Activated CD4-positive, alpha-beta memory T cell treated with anti-CD3 and anti-CD28 coated beads for 36 hours (primary cell): Measurements from ENCODE around the gene LBHD2. TPM values are rescaled to one million over a fixed set of nuclear protein-coding genes. Genes with fewer than 3 reads are reported as not detected.
A peak's percentile ranks its signal among the peaks of the same experiment; 100 is the strongest.

Experiments
- CTCF ChIA-PET: fragments of 350-600 bp; sonication (Branson Sonifier 250); formaldehyde crosslinking; loops from one replicate; lab custom pipeline; 2021; ENCODE audit warnings: antibody characterized with exemption, inconsistent platforms; lab: Charles Lee
- POLR2A ChIA-PET: fragments of 350-600 bp; sonication (Branson Sonifier 250); formaldehyde crosslinking; loops from one replicate; lab custom pipeline; 2021; ENCODE audit warnings: antibody characterized with exemption; lab: Charles Lee
- DNase-seq: peaks from one replicate; pipeline ENCODE4 v3.0.0-alpha.2; 2020
- H3K27ac Mint-ChIP-seq: one replicate; pipeline ENCODE4 v1.8.0; 2021; ENCODE audit warnings: mixed read lengths
- H3K27me3 Mint-ChIP-seq: one replicate; pipeline ENCODE4 v1.8.0; 2021; ENCODE audit warnings: mixed read lengths
- H3K36me3 Mint-ChIP-seq: one replicate; pipeline ENCODE4 v1.8.0; 2021; ENCODE audit warnings: mixed read lengths
- H3K4me1 Mint-ChIP-seq: one replicate; pipeline ENCODE4 v1.8.0; 2021; ENCODE audit warnings: low read depth, mixed read lengths
- H3K4me3 Mint-ChIP-seq: one replicate; pipeline ENCODE4 v1.8.0; 2021; ENCODE audit warnings: mild to moderate bottlenecking, mixed read lengths
- H3K9me3 Mint-ChIP-seq: one replicate; pipeline ENCODE4 v1.8.0; 2021; ENCODE audit warnings: mixed read lengths
- intact Hi-C: fragments of 100-400 bp; cut with micrococcal nuclease; formaldehyde crosslinking; loops from one replicate; pipeline ENCODE4 v1.15.1; 2023
- total RNA-seq, 2 experiments: library from RNA; stranded (reverse); gene quantifications; one replicate each; pipeline ENCODE4 v1.2.3, GENCODE V29; 2021

The LBHD2 gene
- total RNA-seq, 2 experiments from 2014 or later, result not detected

DNA sequence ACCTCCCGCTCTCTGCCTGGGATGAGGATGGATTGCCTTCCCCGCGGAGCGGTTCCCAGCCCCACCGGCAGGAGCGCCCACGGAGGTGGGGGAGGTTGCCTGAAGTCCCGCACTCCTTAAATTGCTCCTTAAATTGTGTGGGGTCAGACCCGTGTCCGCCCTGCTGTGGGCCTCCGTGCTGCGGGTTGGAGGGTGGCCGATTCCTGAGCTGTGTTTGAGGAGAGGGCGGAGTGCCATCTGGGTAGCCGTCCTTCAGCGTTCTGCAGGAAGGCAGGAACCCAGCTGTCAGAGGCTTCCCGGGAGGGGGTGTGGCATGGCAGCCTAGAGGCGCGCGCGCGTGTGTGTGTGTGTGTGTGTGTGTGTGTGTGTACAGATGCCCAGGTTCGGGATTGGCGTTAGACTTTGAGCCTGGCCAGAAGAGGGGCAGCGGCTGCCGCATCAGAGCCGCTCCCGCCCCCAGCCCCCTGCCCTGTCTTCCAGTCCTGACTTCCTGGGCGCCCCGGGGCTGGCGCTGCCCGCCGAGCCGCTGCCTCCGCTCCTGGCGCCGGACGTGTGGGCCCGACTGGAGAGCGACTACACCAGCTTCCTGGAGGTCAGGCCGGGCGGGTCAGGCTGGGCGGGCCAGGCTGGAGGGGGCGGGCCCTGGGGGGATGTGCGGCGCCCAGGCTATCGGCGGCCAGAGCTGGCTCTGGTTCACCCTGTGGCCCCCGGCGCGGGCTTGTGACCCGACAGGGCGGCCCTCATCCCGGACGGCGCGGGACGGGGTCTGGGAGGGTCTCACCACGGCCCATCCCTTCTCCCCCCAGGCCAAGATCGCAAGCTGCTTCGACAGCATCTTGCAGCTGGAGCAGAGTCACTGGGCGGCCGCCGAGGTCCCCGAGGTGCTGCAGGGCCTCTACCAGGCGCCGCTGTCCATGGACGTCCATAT, 19.7 kb downstream of the LBHD2 start:
- POLR2A ChIA-PET, result no interaction called here
- intact Hi-C loops, result no loop called here
- Mint-ChIP-seq H3K36me3 (no peaks in the 10 kb centered on the region), H3K4me1 (peaks cover 7% of the 10 kb centered on the region), H3K4me3 (no peak overlapping the region), H3K27me3 (peaks cover 28% of the 10 kb centered on the region), H3K27ac (no peak overlapping the region), H3K9me3 (no peaks in the 10 kb centered on the region)
- no peak for DNase-seq
- CTCF ChIA-PET, result interaction anchor here (0.9 to 3.8 kb wide), 22 partner anchors 8 to 411 kb away, joined by 3 to 101 read pairs (median 9); partner anchors contain the start of gene EXOC3L4

DNA sequence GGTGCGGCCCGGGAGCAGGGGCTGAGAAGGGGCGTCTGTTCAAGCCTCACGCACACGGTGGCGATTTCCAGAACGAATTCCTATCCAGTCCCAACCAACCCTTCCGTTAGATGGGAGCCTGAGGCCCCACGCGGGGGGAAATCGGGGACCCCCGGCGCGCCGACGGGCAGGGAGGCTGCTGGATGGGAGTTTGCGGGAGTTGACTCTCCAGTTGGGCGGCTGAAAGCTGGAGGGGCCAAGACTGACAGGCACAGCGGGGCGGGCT, 20.3 kb downstream of the LBHD2 start:
- CTCF ChIA-PET, result interaction anchor here (0.6 to 3.8 kb wide), 56 partner anchors 9 to 458 kb away, joined by 3 to 101 read pairs (median 5); partner anchors contain the start of gene EXOC3L4
- intact Hi-C loops, result no loop called here

DNA sequence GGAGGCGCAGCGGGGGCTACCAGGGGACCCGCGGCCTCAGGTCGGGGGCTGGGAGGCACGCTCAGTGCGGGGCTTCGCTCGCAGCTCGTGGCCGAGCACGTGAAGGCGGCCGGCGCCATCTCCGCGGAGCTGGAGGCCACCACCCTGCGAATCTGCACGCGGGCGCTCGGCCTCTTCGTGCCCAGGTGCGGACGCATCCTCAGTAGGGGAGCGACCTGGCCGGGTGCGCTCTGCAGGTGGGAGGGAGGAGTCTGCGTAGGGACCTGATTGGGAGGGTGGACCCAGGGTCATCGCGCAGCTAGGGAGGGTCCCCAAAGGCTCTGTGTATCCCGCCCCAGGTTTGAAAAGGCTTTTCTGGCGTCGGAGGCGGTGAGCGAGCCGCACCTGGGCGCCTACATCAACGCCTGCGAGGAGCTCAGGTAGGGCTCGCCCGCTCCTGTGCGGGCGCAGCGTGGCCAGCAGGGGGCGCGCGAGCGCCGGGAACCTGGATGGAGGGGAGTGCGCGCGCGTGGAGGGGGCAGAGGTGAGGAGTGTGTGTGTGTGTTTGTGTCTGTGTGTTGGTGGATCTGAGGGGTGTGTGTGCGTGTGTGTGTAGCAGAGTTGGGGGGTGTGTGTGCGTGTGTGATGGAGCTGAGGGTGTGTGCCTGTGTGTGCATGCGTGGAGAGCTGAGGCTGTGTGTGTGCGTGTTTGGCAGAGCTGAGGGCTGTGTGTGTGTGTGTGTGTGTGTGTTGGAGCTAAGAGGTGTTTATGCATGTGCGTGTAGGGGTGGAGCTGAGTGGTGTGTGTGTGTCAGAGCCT, 20.8 kb downstream of the LBHD2 start:
- Mint-ChIP-seq H3K36me3 (no peaks in the 10 kb centered on the region), H3K27me3 (peaks cover 28% of the 10 kb centered on the region), H3K27ac (no peak overlapping the region), H3K9me3 (no peaks in the 10 kb centered on the region), H3K4me1 (peaks cover 7% of the 10 kb centered on the region), H3K4me3 (no peak overlapping the region)
- peak; percentile 74 for DNase-seq
- ChIA-PET CTCF (interaction anchor here (0.6 to 3.8 kb wide), 62 partner anchors 8 to 653 kb away, joined by 3 to 101 read pairs (median 4); partner anchors contain the start of gene EXOC3L4), POLR2A (interaction anchor here (0.5 to 1.0 kb wide), 2 partner anchors 67 to 186 kb away, joined by 3 to 6 read pairs; no protein-coding TSS in a partner anchor)
- intact Hi-C loops, result loop anchor here (1.0 to 5.0 kb wide), 2 partner anchors 82 to 187 kb away; no protein-coding TSS in a partner anchor

More for the DNA sequence above, 20.3 kb downstream of the LBHD2 start:
- Mint-ChIP-seq H3K9me3 (no peaks in the 10 kb centered on the region), H3K4me3 (no peak overlapping the region), H3K27me3 (peaks cover 28% of the 10 kb centered on the region), H3K4me1 (peaks cover 7% of the 10 kb centered on the region), H3K27ac (no peak overlapping the region), H3K36me3 (no peaks in the 10 kb centered on the region)
- POLR2A ChIA-PET, result interaction anchor here (1.0 kb wide), 1 partner anchor 187 kb away, joined by 3 read pairs; no protein-coding TSS in a partner anchor
- DNase-seq, result no peak

DNA sequence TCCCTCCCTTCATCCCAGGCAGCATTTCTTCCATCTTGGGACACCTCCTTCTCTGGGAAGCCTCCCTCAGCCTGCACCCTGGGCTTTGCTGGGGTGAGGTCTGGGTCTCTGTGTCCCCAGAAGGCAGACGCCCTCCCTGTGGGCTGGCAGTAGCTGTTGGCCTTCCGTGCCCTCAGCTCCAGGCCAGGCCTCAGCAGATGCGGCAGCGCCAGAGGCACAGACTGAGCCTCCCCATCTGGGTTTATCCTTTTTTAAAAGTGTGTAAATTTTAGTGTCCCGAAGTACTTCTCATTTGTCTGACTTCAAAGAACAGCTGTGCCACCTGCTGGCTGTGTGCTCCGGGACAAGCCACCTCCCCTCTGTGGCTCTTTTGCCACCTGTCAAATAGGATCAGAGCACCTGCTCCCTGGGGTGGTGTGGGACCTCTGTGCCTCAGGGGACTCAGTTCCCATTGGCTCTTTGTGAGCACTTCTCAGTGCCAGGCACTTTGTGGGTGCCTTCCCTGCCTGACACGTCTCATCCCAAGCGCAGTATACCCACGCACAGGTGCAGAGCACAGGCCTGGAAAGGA, 21.7 kb downstream of the LBHD2 start:
- ChIA-PET POLR2A (interaction anchor here (0.5 kb wide), 1 partner anchor 68 kb away, joined by 6 read pairs; no protein-coding TSS in a partner anchor), CTCF (interaction anchor here (0.6 to 3.8 kb wide), 38 partner anchors 10 to 654 kb away, joined by 3 to 101 read pairs (median 6); partner anchors contain the start of gene EXOC3L4)

DNA sequence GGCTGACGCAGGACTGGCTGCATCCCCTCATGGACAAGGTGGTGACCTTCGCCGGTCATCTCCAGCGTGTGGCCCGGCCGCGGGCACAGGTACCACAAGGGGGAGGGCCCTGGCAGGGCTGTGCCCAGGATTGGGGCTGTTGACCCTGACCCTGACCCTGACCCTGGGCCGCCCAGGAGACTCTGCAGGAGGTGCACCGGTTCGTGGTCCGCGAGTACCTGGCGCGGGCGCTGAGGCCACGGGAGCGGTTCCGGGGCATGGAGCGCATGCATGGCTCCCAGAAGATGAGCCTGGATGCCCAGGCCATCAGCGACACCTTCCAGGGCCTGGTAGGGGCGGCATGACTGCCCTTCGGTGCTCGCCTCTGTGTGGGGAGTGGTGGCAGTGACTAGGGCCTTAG, 23.4 kb downstream of the LBHD2 start:
- peaks cover 7% of the 10 kb centered on the region for H3K4me1 Mint-ChIP-seq
- H3K36me3 Mint-ChIP-seq, result no peaks in the 10 kb centered on the region
- H3K9me3 Mint-ChIP-seq, result no peaks in the 10 kb centered on the region
- intact Hi-C loops, result loop anchor here (5.0 kb wide), 1 partner anchor 80 kb away; no protein-coding TSS in a partner anchor
- no peak overlapping the region for H3K27ac Mint-ChIP-seq
- ChIA-PET POLR2A (no interaction called here), CTCF (interaction anchor here (3.5 to 3.7 kb wide), 2 partner anchors 182 to 412 kb away, joined by 24 to 101 read pairs; no protein-coding TSS in a partner anchor)
- DNase-seq, result no peak
- peaks cover 24% of the 10 kb centered on the region for H3K27me3 Mint-ChIP-seq
- no peak overlapping the region for H3K4me3 Mint-ChIP-seq

More for the DNA sequence above, 21.7 kb downstream of the LBHD2 start:
- Mint-ChIP-seq H3K9me3 (no peaks in the 10 kb centered on the region), H3K27ac (no peak overlapping the region), H3K4me3 (no peak overlapping the region), H3K27me3 (peaks cover 29% of the 10 kb centered on the region), H3K36me3 (no peaks in the 10 kb centered on the region), H3K4me1 (peaks cover 7% of the 10 kb centered on the region)
- intact Hi-C loops, result loop anchor here (1.0 to 5.0 kb wide), 2 partner anchors 82 to 187 kb away; no protein-coding TSS in a partner anchor
- peak; percentile 35 for DNase-seq

DNA sequence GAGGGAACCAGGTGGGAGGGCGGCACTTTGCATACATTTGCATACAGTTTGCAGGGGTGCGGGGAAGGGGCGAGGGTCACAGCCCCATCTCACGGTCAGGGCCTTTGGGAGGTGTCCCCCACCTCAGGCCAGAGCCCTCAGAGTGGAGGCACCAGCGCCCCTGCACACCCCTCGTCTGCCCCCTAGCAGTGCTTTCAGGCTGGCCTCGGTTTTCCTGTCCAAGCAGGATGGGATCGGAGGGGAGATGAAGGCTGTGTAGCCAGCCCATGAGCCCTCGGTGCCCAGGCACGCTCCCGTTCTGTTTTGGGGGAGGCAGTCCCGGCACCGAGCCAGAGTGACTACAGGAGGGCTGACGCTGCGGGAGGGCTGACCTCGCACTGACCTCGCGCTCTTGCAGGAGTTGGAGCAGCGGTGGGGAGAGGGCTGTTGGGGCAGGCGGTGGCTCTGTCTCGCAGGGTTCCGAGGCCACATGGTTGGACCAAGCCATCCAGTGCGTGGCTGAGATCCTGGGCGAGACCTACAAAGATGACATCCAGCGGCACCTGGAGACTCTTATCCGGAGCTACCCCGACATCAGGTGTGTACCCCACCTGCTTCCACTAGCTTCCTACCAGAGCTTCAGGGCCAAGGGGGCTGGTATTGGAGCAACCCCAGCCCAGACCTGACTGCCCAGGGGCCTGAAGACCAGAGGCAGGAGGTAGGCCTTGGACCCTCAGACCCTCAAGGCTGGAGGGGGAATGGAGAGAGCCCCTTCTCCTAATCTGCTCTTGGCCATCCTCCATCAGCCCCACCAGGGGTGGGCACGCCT, 24.1 kb downstream of the LBHD2 start:
- ChIA-PET CTCF (no interaction called here), POLR2A (no interaction called here)
- H3K4me1 Mint-ChIP-seq, result peaks cover 7% of the 10 kb centered on the region
- no peak for DNase-seq
- intact Hi-C loops, result loop anchor here (5.0 kb wide), 1 partner anchor 79 kb away; no protein-coding TSS in a partner anchor
- no peak overlapping the region for H3K4me3 Mint-ChIP-seq
- H3K27ac Mint-ChIP-seq, result no peak overlapping the region
- no peaks in the 10 kb centered on the region for H3K36me3 Mint-ChIP-seq
- H3K27me3 Mint-ChIP-seq, result peaks cover 24% of the 10 kb centered on the region
- H3K9me3 Mint-ChIP-seq, result no peaks in the 10 kb centered on the region

DNA sequence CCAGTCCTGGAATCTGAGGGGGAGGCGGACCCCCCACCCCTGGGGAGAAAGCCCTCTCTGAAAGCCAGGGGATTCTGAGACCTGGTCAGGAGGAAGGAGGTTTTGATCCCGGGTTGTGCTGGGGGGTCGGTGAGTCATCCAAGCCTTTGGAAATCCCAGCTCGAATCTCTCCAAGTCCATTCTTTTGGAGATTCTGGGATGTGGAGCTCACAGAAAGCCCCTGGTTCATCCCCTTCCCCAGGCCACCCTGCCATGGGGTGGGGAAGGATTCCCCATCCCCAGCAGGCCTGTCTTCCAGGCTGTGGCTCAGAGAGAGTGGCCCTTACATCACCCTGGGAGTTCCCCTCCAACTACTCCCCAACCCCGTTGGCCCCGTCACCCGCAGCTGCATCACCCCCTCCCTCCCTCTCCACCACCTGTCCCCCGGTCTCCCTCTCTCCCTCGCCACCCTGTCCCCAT, 24.8 kb downstream of the LBHD2 start:
- Mint-ChIP-seq H3K27me3 (peaks cover 19% of the 10 kb centered on the region), H3K27ac (no peak overlapping the region), H3K4me3 (no peak overlapping the region), H3K36me3 (no peaks in the 10 kb centered on the region), H3K9me3 (no peaks in the 10 kb centered on the region), H3K4me1 (peaks cover 5% of the 10 kb centered on the region)
- DNase-seq, result peak; percentile 60
- CTCF ChIA-PET, result no interaction called here
- POLR2A ChIA-PET, result no interaction called here
- intact Hi-C loops, result loop anchor here (5.0 kb wide), 1 partner anchor 79 kb away; no protein-coding TSS in a partner anchor

DNA sequence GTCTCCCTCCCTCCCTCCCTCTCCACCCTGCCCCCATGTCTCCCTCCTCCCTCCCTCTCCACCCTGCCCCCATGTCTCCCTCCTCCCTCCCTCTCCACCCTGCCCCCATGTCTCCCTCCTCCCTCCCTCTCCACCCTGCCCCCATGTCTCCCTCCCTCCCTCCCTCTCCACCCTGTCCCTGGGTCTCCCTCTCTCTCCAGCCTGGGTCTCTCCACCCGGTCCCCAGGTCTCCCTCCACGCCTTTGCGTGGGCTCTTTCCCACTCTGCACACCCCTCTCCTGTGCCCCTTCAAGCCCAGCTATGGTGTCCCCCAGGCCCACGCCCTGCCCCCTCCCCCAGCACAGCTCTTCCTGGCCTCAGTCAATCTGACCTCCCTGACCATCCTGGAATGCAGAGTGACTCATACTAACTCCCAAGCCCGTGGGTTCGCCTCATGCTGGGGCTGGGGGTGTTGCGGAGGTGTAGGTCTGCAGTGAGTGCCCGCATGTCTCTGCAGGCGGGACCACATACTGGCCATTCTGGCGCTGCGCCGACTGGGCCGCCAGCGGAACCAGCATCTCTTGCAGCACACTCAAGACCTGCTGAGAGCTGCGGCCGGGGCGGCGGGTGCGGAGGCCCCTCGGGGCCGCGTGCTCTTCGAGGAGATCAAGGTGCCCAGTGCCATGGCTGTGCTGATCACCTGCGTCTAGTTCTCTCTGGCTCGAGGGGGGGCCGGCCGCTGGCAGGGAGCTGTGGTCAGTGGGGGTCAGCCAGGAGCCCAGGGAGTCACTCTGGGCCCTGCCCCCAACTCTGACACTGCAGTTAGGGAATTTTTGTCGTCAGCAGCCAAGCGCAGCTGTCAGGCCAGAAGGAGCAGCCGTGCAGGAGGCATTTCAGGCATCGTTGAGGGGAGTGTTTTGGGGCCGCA, 25.8 kb downstream of the LBHD2 start:
- POLR2A ChIA-PET, result no interaction called here
- intact Hi-C loops, result loop anchor here (5.0 kb wide), 1 partner anchor 78 kb away; no protein-coding TSS in a partner anchor
- Mint-ChIP-seq H3K4me1 (peaks cover 5% of the 10 kb centered on the region), H3K27ac (no peak overlapping the region), H3K9me3 (no peaks in the 10 kb centered on the region), H3K36me3 (no peaks in the 10 kb centered on the region), H3K27me3 (peaks cover 14% of the 10 kb centered on the region), H3K4me3 (no peak overlapping the region)
- CTCF ChIA-PET, result no interaction called here
- no peak for DNase-seq

DNA sequence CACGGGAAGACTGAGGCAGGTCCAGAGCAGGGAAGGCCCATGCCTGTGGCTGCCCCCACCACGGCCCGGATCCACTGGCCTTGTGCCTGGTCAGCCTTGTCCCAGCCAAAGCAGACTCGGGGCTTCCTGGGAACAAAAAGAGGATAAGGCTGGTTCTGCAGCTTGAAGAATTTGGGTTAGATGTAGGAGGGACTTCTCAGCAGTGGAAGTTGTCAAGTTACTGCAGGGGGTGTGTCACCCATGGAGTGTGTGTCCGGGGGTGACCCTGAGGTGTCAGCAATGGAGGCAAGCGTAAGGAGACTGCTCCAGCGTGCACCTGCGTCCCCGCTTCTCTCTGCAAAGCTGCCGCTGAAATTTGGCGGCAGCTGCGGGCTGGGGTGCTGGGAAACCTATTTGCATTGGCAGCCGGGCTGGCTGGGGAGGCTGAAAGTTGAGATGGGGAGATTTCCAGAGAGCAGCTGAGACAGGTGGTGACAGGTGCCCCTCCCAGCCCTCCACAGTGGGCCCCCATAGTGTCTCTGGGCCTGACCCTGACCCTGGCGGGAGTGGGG, 26.7 kb downstream of the LBHD2 start:
- peaks cover 3% of the 10 kb centered on the region for H3K4me1 Mint-ChIP-seq
- no peaks in the 10 kb centered on the region for H3K9me3 Mint-ChIP-seq
- H3K27ac Mint-ChIP-seq, result no peak overlapping the region
- POLR2A ChIA-PET, result no interaction called here
- no peaks in the 10 kb centered on the region for H3K36me3 Mint-ChIP-seq
- H3K27me3 Mint-ChIP-seq, result peaks cover 6% of the 10 kb centered on the region
- intact Hi-C loops, result no loop called here
- CTCF ChIA-PET, result no interaction called here
- DNase-seq, result no peak
- H3K4me3 Mint-ChIP-seq, result no peak overlapping the region
